ENCODE data around the gene MBP.

MBP gene

DNA sequence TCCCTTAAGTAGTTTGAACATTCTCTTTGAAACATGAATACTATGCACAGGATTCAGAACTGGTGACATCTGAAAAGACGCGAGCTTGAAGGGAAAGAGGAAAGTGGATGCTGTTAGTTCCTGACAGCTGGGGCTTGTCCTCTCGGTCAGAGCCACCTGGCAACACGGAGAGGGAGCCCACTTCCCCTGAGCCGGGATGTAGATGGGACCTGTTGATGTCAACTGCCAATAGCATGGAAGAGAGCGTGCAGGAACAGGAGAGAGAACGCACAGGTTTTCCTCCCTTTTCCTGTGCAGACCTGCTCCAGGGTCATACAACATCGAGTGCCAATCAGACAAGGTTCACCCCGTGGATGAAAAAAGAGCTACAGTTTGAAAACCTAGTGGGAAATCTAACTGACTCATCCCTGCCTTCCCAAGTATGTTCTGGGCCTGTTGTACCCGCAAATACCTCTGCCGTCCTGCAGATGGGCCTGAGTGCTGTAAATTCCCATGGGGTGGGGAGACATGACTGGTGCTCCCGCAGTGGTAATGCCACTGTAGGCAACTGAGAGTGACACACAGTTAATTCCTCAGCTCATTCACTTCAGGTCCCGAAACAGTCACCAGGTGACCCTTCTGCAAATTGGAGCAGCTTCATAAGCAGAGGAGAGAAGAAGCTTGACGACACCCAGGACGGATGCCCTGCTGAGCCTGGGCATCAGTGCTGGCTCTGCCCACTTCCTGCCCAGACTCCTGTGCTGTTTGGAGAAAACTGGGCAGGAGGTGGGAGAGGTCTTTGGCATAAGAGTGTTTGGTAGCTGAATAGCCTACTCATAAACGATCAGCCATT, 13.9 kb upstream of the MBP start:
- H3K4me2 ChIP-seq = no peak overlapping the region
- no peaks in the 10 kb centered on the region for H3K36me3 ChIP-seq (ENCODE audit: insufficient read depth)
- H3K4me1 ChIP-seq (ENCODE audit: low read depth, poor library complexity, severe bottlenecking) = no peaks in the 10 kb centered on the region
- no peak overlapping the region for H3K4me3 ChIP-seq (IDR thresholded peaks at IDR 0.05; ENCODE audit: insufficient read depth, low read depth, low read length)
- no peaks in the 10 kb centered on the region for H3K79me2 ChIP-seq (ENCODE audit: insufficient read depth, low read depth)
- H2AFZ ChIP-seq (ENCODE audit: low read depth) = no peak overlapping the region
- H3K27me3 ChIP-seq (ENCODE audit: insufficient read depth, low read depth) = no peaks in the 10 kb centered on the region
- TF ChIP-seq, protein P1, sequence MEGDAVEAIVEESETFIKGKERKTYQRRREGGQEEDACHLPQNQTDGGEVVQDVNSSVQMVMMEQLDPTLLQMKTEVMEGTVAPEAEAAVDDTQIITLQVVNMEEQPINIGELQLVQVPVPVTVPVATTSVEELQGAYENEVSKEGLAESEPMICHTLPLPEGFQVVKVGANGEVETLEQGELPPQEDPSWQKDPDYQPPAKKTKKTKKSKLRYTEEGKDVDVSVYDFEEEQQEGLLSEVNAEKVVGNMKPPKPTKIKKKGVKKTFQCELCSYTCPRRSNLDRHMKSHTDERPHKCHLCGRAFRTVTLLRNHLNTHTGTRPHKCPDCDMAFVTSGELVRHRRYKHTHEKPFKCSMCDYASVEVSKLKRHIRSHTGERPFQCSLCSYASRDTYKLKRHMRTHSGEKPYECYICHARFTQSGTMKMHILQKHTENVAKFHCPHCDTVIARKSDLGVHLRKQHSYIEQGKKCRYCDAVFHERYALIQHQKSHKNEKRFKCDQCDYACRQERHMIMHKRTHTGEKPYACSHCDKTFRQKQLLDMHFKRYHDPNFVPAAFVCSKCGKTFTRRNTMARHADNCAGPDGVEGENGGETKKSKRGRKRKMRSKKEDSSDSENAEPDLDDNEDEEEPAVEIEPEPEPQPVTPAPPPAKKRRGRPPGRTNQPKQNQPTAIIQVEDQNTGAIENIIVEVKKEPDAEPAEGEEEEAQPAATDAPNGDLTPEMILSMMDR (conservative IDR thresholded peaks at IDR 0.05; ENCODE audit: low read depth, low read length) = no peak
- no peak overlapping the region for H3K27ac ChIP-seq
- no peaks in the 10 kb centered on the region for H4K20me1 ChIP-seq (ENCODE audit: insufficient read depth)
- no peak overlapping the region for H3K9ac ChIP-seq

DNA sequence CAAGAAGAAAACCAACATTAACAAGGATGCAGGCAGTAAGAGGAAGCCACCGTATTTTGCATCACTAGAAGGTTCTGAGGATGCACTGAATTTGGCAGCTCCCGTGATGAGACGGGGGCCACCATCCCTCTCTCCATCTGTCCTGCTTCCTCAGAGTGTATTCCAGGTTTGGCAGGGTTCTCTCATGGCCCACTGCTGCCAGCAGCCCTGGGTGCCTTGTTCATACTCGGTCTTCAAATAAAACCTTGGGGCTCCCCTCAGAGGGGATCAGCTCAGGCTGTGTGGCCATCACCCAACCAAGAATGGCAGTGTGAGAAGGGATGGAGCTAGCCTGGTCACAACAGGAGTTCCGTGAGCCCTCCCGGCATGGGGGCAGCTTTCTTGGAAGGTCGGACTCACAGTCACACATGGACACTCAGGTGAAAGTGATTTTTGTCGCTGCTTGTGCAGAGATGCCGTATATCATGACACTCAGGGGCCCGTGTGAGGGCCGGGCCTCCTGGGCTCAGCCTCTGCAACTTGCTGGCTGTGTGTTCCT, 12.8 kb upstream of the MBP start:
- no peak overlapping the region for H3K4me2 ChIP-seq
- no peaks in the 10 kb centered on the region for H3K79me2 ChIP-seq (ENCODE audit: insufficient read depth, low read depth)
- H3K9ac ChIP-seq = no peak overlapping the region
- H2AFZ ChIP-seq (ENCODE audit: low read depth) = no peak overlapping the region
- H3K27me3 ChIP-seq (ENCODE audit: insufficient read depth, low read depth) = no peaks in the 10 kb centered on the region
- H3K4me3 ChIP-seq (IDR thresholded peaks at IDR 0.05; ENCODE audit: insufficient read depth, low read depth, low read length) = no peak overlapping the region
- H3K36me3 ChIP-seq (ENCODE audit: insufficient read depth) = no peaks in the 10 kb centered on the region
- no peaks in the 10 kb centered on the region for H3K4me1 ChIP-seq (ENCODE audit: low read depth, poor library complexity, severe bottlenecking)
- H3K27ac ChIP-seq = no peak overlapping the region
- TF ChIP-seq, protein P1 (conservative IDR thresholded peaks at IDR 0.05; ENCODE audit: low read depth, low read length) = no peak
- H4K20me1 ChIP-seq (ENCODE audit: insufficient read depth) = no peaks in the 10 kb centered on the region

DNA sequence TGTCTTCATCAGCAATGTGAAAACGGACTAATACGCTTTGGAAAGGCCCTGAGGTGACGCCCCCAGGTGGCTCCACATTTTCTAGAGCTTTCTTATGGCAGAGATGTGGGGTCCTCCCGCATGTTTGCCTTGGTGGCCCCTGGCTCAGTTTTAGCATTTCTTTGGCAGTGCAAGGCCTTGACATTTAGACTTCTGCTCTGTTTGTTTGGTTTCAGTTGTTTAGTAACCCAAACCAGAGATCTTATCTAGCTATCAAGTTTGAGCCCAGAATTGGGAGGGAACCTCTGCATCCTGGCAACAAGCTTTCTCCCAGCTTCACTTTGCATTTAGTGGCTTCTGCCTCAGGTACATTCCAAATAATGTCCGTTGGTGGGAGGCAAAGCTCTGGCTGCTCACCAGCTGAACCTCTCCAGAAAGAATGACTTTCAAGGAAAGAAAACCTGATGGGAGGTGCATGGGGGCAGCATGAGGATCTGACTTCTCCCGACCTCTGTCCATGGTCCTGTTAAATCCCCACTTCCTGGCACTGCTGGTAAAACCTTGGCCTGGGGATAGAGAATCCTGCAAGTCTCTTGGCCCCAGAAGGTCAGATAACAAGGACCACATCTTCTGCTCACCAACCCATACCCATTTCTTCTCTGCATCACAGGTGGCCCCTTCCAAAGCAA, 12.0 kb upstream of the MBP start:
- Histone ChIP-seq H3K4me1 (ENCODE audit: low read depth, poor library complexity, severe bottlenecking) (no peaks in the 10 kb centered on the region), H3K4me3 (IDR thresholded peaks at IDR 0.05; ENCODE audit: insufficient read depth, low read depth, low read length) (no peak overlapping the region), H3K9ac (no peak overlapping the region), H3K27me3 (ENCODE audit: insufficient read depth, low read depth) (no peaks in the 10 kb centered on the region), H4K20me1 (ENCODE audit: insufficient read depth) (no peaks in the 10 kb centered on the region), H3K79me2 (ENCODE audit: insufficient read depth, low read depth) (no peaks in the 10 kb centered on the region), H3K4me2 (no peak overlapping the region), H3K36me3 (ENCODE audit: insufficient read depth) (no peaks in the 10 kb centered on the region), H3K27ac (no peak overlapping the region), H2AFZ (ENCODE audit: low read depth) (no peak overlapping the region)
- TF ChIP-seq, protein P1 (conservative IDR thresholded peaks at IDR 0.05; ENCODE audit: low read depth, low read length) = no peak

DNA sequence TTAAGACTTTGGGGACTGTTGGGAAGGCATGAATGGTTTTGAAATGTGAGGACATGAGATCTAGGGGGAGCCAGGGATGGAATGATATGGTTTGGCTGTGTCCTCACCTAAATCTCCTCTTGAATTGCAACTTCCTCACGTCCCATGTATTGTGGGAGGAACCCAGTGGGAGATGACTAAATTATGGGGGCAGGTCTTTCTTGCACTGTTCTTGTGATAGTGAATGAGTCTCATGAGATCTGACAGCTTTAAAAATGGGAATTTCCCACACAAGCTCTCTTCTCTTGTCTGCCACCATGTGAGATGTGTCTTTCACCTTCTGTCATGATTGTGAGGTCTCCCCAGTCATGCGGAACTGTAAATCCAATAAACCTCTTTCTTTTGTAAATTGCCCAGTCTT, 11.5 kb upstream of the MBP start:
- no peak overlapping the region for H2AFZ ChIP-seq (ENCODE audit: low read depth)
- TF ChIP-seq, protein P1 (conservative IDR thresholded peaks at IDR 0.05; ENCODE audit: low read depth, low read length) = no peak
- no peak overlapping the region for H3K4me3 ChIP-seq (IDR thresholded peaks at IDR 0.05; ENCODE audit: insufficient read depth, low read depth, low read length)
- H3K4me1 ChIP-seq (ENCODE audit: low read depth, poor library complexity, severe bottlenecking) = no peaks in the 10 kb centered on the region
- no peak overlapping the region for H3K4me2 ChIP-seq
- no peak overlapping the region for H3K27ac ChIP-seq
- H4K20me1 ChIP-seq (ENCODE audit: insufficient read depth) = no peaks in the 10 kb centered on the region
- H3K36me3 ChIP-seq (ENCODE audit: insufficient read depth) = no peaks in the 10 kb centered on the region
- no peak overlapping the region for H3K9ac ChIP-seq
- H3K79me2 ChIP-seq (ENCODE audit: insufficient read depth, low read depth) = no peaks in the 10 kb centered on the region
- no peaks in the 10 kb centered on the region for H3K27me3 ChIP-seq (ENCODE audit: insufficient read depth, low read depth)
